ENCODE measurements around the gene HIPK2. TPM values are rescaled to one million over a fixed set of nuclear protein-coding genes. Genes with fewer than 3 reads are reported as not detected.

Gene HIPK2
- total RNA-seq, 1 donor from 2014 or later, result 72.3 TPM

- Mint-ChIP-seq H3K4me3 (ENCODE audit: unreplicated experiment) (no peak overlapping the region), H3K27ac (ENCODE audit: unreplicated experiment) (no peak overlapping the region), H3K27me3 (ENCODE audit: low read depth) (peaks cover 4% of the 10 kb centered on the region), H3K4me1 (ENCODE audit: low read depth) (peaks cover 16% of the 10 kb centered on the region), H3K9me3 (ENCODE audit: low read depth) (no peaks in the 10 kb centered on the region), H3K36me3 (ENCODE audit: low read depth) (no peaks in the 10 kb centered on the region)
- no peak for TF ChIP-seq CTCF (IDR thresholded peaks at IDR 0.05)
- DNase-seq (ENCODE audit: low spot score), result no peak
These were observed 33.3 kb upstream of the HIPK2 start for GRCh38 chr7:139811066-139811465.

GRCh38 chr7:139808846-139809442, 31.1 kb upstream of the HIPK2 start:
- no peak overlapping the region for H3K27ac Mint-ChIP-seq (ENCODE audit: unreplicated experiment)
- H3K4me1 Mint-ChIP-seq (ENCODE audit: low read depth), result peaks cover 16% of the 10 kb centered on the region
- no peaks in the 10 kb centered on the region for H3K27me3 Mint-ChIP-seq (ENCODE audit: low read depth)
- H3K9me3 Mint-ChIP-seq (ENCODE audit: low read depth), result no peaks in the 10 kb centered on the region
- TF ChIP-seq CTCF (IDR thresholded peaks at IDR 0.05), result no peak
- no peak overlapping the region for H3K4me3 Mint-ChIP-seq (ENCODE audit: unreplicated experiment)
- H3K36me3 Mint-ChIP-seq (ENCODE audit: low read depth), result no peaks in the 10 kb centered on the region
- DNase-seq (ENCODE audit: low spot score), result no peak

- Mint-ChIP-seq H3K27ac (ENCODE audit: unreplicated experiment) (no peak overlapping the region), H3K9me3 (ENCODE audit: low read depth) (no peaks in the 10 kb centered on the region), H3K4me3 (ENCODE audit: unreplicated experiment) (no peak overlapping the region), H3K4me1 (ENCODE audit: low read depth) (peaks cover 16% of the 10 kb centered on the region), H3K27me3 (ENCODE audit: low read depth) (no peaks in the 10 kb centered on the region), H3K36me3 (ENCODE audit: low read depth) (no peaks in the 10 kb centered on the region)
- TF ChIP-seq CTCF (IDR thresholded peaks at IDR 0.05), result no peak
- no peak for DNase-seq (ENCODE audit: low spot score)
These were observed 30.6 kb upstream of the HIPK2 start for GRCh38 chr7:139808427-139808826.

GRCh38 chr7:139807009-139807408, 29.2 kb upstream of the HIPK2 start:
- Mint-ChIP-seq H3K36me3 (ENCODE audit: low read depth) (no peaks in the 10 kb centered on the region), H3K4me3 (ENCODE audit: unreplicated experiment) (no peak overlapping the region), H3K27me3 (ENCODE audit: low read depth) (no peaks in the 10 kb centered on the region), H3K4me1 (ENCODE audit: low read depth) (peaks cover 20% of the 10 kb centered on the region), H3K9me3 (ENCODE audit: low read depth) (peaks cover 5% of the 10 kb centered on the region), H3K27ac (ENCODE audit: unreplicated experiment) (no peak overlapping the region)
- no peak for DNase-seq (ENCODE audit: low spot score)
- TF ChIP-seq CTCF (IDR thresholded peaks at IDR 0.05), result no peak

GRCh38 chr7:139804571-139804970, 26.8 kb upstream of the HIPK2 start:
- Mint-ChIP-seq H3K36me3 (ENCODE audit: low read depth) (no peaks in the 10 kb centered on the region), H3K4me1 (ENCODE audit: low read depth) (peaks cover 7% of the 10 kb centered on the region), H3K9me3 (ENCODE audit: low read depth) (peaks cover 9% of the 10 kb centered on the region), H3K27me3 (ENCODE audit: low read depth) (no peaks in the 10 kb centered on the region), H3K4me3 (ENCODE audit: unreplicated experiment) (no peak overlapping the region), H3K27ac (ENCODE audit: unreplicated experiment) (no peak overlapping the region)
- no peak for TF ChIP-seq CTCF (IDR thresholded peaks at IDR 0.05)
- no peak for DNase-seq (ENCODE audit: low spot score)
